Sigmoid colon (tissue), 7 donors: ENCODE measurements around the gene CDH13. TPM values are rescaled to one million over a fixed set of nuclear protein-coding genes. Genes with fewer than 3 reads are reported as not detected.

Experiments
- DNase-seq: peaks from one replicate; pipeline ENCODE4 v3.0.0-alpha.2; 2019
- H3K27ac ChIP-seq, 4 donors: fragments of 200-600 bp; sonication (generic); one replicate each; pipeline ENCODE4 v1.5.1; 2016 to 2019; ENCODE audit warnings: mild to moderate bottlenecking in 1 of 4
- H3K27me3 ChIP-seq, 3 donors: fragments of 200-600 bp; sonication (generic); one replicate each; pipeline ENCODE4 v1.5.1; 2019; ENCODE audit warnings: mild to moderate bottlenecking in 1 of 3
- H3K36me3 ChIP-seq, 4 donors: fragments of 200-600 bp; sonication (generic); one replicate each; pipeline ENCODE4 v1.5.1; 2016 to 2019
- H3K4me1 ChIP-seq, 4 donors: fragments of 200-600 bp; sonication (generic); one replicate each; pipeline ENCODE4 v1.5.1; 2017 to 2019
- H3K4me3 ChIP-seq, 4 donors: fragments of 200-600 bp; sonication (generic); one replicate each; pipeline ENCODE4 v1.5.1; 2017 to 2019; ENCODE audit warnings: mild to moderate bottlenecking in 2 of 4, moderate library complexity in 1 of 4
- H3K9me3 ChIP-seq, 4 donors: fragments of 200-600 bp in 3 of 4; sonication (generic) in 3 of 4; one replicate each; pipeline versions ENCODE4 v1.5.1 to v1.6.1; 2013 to 2019
- CTCF ChIP-seq, 4 experiments: fragments of 450-650 bp in 3 of 4; fragments of 200-600 bp in 1 of 4; IDR thresholded peaks; one replicate each; pipeline ENCODE4 v1.5.1; 2016 to 2019; ENCODE audit warnings: antibody characterized with exemption in 4 of 4, mild to moderate bottlenecking in 3 of 4, moderate library complexity in 2 of 4
- EP300 ChIP-seq, 4 donors: sonication (generic); formaldehyde crosslinking; IDR thresholded peaks; one replicate each; pipeline ENCODE4 v1.6.1; 2017; ENCODE audit warnings: antibody characterized with exemption in 4 of 4
- POLR2A ChIP-seq, 2 donors: fragments of 450-650 bp; IDR thresholded peaks; one replicate each; pipeline ENCODE4 v1.6.1; 2016; ENCODE audit warnings: antibody characterized with exemption in 2 of 2, mild to moderate bottlenecking in 2 of 2, moderate library complexity in 2 of 2
- POLR2AphosphoS5 ChIP-seq, 4 donors: sonication (generic); formaldehyde crosslinking; IDR thresholded peaks; one replicate each; pipeline ENCODE4 v1.6.1; 2017; ENCODE audit warnings: antibody characterized with exemption in 4 of 4
- WGBS, 2 donors: extraction: QIAGEN DNeasy Blood & Tissue Kit; methylation state at CpG; one replicate each; pipeline ENCODE4 v1.1.7; 2013; 5-methylcytosine and 5-hydroxymethylcytosine counted together
- intact Hi-C: fragments of 100-400 bp; cut with DNase I; formaldehyde crosslinking; loops from one replicate; pipeline ENCODE4 v1.15.1; 2023
- polyA plus RNA-seq, 3 donors: library from polyadenylated mRNA; stranded (reverse); fragments of 200-250 nt; gene quantifications; one replicate each; pipeline ENCODE4 v1.2.3, GENCODE V29; 2013
- total RNA-seq, 4 donors: library from RNA; depleted of rRNA; stranded (reverse); fragments of >200 nt; gene quantifications; one replicate each; pipeline ENCODE4 v1.1.0, GENCODE V29; 2016
- donor health status: healthy with polysubstance abuse.
- donor health status: Bipolar disorder and iron deficiency.
- donor health status: healthy.

CDH13 gene
- total and polyA plus RNA-seq, 7 donors, result 0.60 to 17.6 (median 11.8) TPM

DNA sequence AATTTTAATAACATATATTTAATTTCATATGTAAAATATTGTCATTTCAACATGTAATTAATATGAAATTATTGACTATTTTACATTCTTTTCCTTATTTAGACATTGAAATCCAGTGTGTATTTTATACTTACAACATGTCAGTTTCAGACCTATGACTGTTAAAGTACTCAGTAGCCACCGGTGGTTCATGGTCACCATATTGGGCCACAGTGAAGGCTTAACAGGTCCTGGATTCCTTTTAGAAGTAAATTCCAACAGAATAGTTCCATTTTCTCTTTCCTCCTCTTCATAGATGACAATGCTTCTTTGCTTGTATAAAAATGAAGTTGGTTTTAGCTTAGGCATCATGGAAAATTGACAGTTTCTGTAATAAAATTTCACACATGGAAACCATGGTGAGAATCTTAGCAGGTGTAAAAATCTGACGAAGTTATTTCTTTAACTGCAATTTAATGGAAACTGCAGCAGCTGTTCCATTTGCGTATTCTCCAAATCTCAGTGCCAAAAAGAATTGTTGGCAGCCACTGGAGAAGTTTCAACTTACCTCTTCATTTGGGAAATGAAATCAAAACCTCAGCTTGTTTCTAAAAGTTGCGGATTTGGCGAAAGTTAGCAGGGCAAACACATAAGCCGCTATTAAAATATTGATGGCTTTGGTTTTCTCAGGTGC lies 231.1 kb downstream of the CDH13 start:
- intact Hi-C loops, result no loop called here
- TF ChIP-seq POLR2A (IDR thresholded peaks at IDR 0.05) (no peak), CTCF (IDR thresholded peaks at IDR 0.05) (no peak), POLR2AphosphoS5 (IDR thresholded peaks at IDR 0.05) (no peak), EP300 (IDR thresholded peaks at IDR 0.05) (no peak)
- WGBS, 2 donors, result 86 to 95% methylated on average over 6 of the region's 6 CpGs
- peaks cover 0 to 9% (median 3%) of the 10 kb centered on the region in 4 donors for H3K4me1 ChIP-seq
- H3K27ac ChIP-seq, result no peak overlapping the region
- DNase-seq, result no peak
- no peaks in the 10 kb centered on the region for H3K27me3 ChIP-seq
- no peak overlapping the region for H3K4me3 ChIP-seq
- H3K36me3 ChIP-seq, result no peaks in the 10 kb centered on the region
- H3K9me3 ChIP-seq, result no peaks in the 10 kb centered on the region

GRCh38 chr16:82859662-82860061 lies 232.9 kb downstream of the CDH13 start:
- no peaks in the 10 kb centered on the region for H3K36me3 ChIP-seq
- WGBS, 2 donors, result 74 to 92% methylated on average over 6 of the region's 6 CpGs
- TF ChIP-seq EP300 (IDR thresholded peaks at IDR 0.05) (no peak), POLR2A (IDR thresholded peaks at IDR 0.05) (no peak), CTCF (IDR thresholded peaks at IDR 0.05) (no peak), POLR2AphosphoS5 (IDR thresholded peaks at IDR 0.05) (no peak)
- no peak overlapping the region for H3K4me3 ChIP-seq
- no peak overlapping the region for H3K27ac ChIP-seq
- no peaks in the 10 kb centered on the region for H3K9me3 ChIP-seq
- DNase-seq, result no peak
- H3K4me1 ChIP-seq, result peaks cover 0 to 9% (median 3%) of the 10 kb centered on the region in 4 donors
- no peaks in the 10 kb centered on the region for H3K27me3 ChIP-seq
- intact Hi-C loops, result no loop called here

- peaks cover 0 to 8% (median 1%) of the 10 kb centered on the region in 4 donors for H3K4me1 ChIP-seq
- DNase-seq, result no peak
- 88 to 95% methylated on average over 7 of the region's 7 CpGs for WGBS, 2 donors
- H3K27me3 ChIP-seq, result no peaks in the 10 kb centered on the region
- TF ChIP-seq POLR2AphosphoS5 (IDR thresholded peaks at IDR 0.05) (no peak), CTCF (IDR thresholded peaks at IDR 0.05) (no peak), EP300 (IDR thresholded peaks at IDR 0.05) (no peak), POLR2A (IDR thresholded peaks at IDR 0.05) (no peak)
- H3K27ac ChIP-seq, result no peak overlapping the region
- no peak overlapping the region for H3K4me3 ChIP-seq
- H3K36me3 ChIP-seq, result no peaks in the 10 kb centered on the region
- intact Hi-C loops, result no loop called here
- no peaks in the 10 kb centered on the region for H3K9me3 ChIP-seq
Observed at GRCh38 chr16:82860071-82860470, 233.3 kb downstream of the CDH13 start.

- no peak overlapping the region for H3K27ac ChIP-seq
- TF ChIP-seq CTCF (IDR thresholded peaks at IDR 0.05) (no peak), EP300 (IDR thresholded peaks at IDR 0.05) (no peak), POLR2A (IDR thresholded peaks at IDR 0.05) (no peak), POLR2AphosphoS5 (IDR thresholded peaks at IDR 0.05) (no peak)
- H3K4me1 ChIP-seq, result no peaks in the 10 kb centered on the region
- no peak overlapping the region for H3K4me3 ChIP-seq
- H3K9me3 ChIP-seq, result no peaks in the 10 kb centered on the region
- intact Hi-C loops, result no loop called here
- no peaks in the 10 kb centered on the region for H3K27me3 ChIP-seq
- no peak for DNase-seq
- no peaks in the 10 kb centered on the region for H3K36me3 ChIP-seq
- 90 to 95% methylated on average over 1 of the region's 1 CpG for WGBS, 2 donors
Observed at GRCh38 chr16:82862057-82862456, 235.3 kb downstream of the CDH13 start.
